ENCODE measurements around the gene RNU1-1.
"Not testable (repeated sequence)": the region's sequence is repeated elsewhere in the genome, so short reads cannot be mapped to it uniquely, and the experiment has no call there.

RNU1-1 gene

DNA sequence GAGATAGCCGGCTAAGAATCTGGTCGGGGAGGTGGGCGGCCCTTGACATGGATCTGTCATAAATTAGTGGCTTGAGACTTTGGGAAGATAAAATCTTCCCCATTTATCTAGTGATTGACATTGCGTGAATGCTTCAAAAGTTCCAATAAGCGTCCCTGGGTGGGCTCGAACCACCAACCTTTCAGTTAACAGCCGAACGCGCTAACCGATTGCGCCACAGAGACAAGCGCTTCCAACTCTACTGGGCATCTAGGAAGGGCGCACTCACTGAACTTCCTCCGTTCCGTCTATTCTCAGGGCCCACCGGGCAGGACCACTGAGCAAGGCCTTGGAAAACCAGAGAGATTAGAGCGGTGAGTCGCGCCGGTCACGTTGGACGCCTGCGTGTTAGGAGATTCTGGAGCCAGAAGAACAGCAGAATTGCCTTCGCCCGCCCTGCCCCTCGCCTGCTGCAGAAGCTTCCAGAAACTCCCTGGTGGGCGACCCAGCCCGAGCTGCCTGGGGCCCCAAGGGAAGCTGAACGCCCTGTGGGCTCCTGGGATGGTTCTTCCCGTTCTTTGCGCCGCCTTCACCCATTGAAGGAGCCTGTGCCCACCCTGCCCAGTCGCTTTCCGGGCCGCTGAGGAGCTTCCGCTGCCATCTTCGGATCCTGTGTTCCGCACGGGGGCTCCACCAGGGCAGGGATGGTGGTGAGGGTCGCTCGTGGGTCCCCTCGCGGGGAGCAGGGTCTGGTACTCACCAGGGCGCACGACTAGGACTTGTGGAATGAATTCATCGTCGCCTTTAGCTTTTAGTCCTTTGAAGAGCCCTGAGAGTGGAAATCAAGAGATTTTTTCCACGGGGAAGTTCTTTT is 6.6 kb upstream of the RNU1-1 start:
- DNase-seq, result not testable (repeated sequence)

- DNase-seq, result not testable (repeated sequence)
Measured at GRCh38 chr1:16519255-16519951, 5.3 kb upstream of the RNU1-1 start.

DNA sequence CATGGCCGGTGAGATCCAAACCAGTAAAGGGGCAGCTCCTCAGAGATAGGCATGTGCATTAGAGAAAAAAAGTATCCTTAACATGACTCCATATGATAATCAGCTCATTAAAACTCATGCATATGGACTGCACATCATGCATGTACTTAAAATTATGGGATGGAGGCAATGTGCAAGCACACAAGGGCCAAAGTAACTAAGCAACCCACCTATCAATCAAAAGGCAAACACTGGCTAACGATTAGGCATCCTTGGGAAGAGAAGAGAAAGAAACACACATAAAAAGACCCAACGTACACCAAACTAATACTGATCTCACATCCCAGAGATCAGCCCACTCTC is 4.8 kb upstream of the RNU1-1 start:
- DNase-seq, result not testable (repeated sequence)

DNA sequence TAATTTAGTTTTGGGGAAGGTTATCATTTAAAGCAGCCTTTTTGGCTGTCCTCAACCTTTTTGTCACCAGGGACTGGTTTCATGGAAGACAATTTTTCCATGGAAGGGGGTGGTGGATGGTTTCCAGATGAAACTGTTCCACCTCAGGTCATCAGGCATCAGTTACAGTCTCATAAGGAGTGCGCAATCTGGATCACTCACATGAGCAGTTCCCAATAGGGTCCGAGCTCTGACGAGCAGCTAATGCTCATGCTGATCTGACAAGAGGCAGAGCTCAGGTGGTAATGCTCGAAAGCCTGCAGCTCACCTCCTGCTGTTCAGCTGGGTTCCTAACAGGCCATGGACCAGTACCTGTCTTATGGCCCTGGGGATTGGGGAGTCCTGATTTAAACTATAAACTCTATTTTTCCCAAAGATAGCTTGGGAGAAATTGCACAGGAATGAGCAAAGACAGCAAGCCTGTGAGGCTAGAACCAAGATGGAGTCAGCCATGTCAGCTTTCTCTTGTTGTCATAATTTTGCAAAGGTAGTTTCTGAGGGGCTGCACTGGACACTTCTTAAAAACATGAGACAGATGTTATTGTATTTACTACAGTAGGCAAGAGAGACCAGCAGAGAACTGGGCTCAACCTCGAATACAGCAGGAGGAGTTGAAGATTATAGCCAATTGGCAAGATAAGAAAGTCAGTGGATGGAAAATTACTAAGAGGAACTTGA is 2.8 kb upstream of the RNU1-1 start:
- not testable (repeated sequence) for DNase-seq

GRCh38 chr1:16513412-16514106 is 526 bp downstream of the RNU1-1 start:
- DNase-seq, result peak; percentile 88

DNA sequence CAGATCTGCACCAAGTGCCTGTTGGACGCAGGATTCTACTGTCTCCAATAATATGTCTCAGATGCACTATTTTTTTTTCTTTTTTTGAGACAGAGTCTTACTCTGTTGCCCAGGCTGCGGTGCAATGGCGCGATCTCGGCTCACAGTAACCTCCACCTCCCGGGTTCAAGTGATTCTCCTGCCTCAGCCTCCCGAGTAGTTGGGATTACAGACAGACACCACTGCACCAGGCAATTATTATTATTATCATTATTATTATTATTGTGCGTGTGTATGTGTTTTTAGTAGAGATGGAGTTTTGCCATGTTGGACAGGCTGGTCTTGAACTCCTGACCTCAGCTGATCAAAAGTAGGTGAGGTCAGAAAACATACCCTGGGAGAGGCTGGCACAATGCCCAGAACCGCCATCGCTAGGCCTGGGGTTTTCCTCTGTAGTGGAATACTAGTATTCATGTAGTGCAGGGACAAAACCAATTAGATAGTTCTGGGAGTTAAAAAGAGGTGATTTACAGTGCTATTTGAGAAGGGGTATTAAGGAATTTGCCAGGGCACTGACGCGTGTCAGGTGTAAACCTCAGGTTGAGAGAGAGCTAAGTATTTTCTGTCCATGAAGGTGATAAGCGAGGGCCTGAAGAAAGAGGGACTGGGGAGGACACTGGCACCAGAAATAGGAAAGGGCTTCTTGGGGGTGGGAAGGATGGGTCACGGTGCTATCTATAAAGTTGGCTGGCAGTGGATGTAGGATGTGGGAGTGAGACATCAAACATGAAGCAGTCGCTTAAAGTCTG is 1.3 kb downstream of the RNU1-1 start:
- not testable (repeated sequence) for DNase-seq

DNA sequence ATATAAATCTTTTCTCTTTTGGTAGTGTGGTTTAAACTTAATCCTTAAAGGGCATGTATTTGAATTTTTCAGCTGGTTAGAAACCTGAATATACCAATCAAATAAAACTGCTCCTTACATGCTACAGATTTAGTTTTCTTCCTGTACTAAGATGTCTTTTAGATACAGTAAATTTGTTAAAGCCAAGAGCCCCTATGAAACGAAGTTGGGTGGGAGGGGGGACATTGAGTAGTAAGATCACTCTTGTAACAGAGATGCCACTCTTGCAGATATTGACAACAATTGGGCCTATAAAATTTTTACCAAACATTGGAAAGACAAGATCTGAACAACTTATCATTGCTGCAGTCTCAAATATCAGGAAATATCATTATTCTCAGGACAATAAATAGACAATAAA is 2.2 kb downstream of the RNU1-1 start:
- not testable (repeated sequence) for DNase-seq

DNA sequence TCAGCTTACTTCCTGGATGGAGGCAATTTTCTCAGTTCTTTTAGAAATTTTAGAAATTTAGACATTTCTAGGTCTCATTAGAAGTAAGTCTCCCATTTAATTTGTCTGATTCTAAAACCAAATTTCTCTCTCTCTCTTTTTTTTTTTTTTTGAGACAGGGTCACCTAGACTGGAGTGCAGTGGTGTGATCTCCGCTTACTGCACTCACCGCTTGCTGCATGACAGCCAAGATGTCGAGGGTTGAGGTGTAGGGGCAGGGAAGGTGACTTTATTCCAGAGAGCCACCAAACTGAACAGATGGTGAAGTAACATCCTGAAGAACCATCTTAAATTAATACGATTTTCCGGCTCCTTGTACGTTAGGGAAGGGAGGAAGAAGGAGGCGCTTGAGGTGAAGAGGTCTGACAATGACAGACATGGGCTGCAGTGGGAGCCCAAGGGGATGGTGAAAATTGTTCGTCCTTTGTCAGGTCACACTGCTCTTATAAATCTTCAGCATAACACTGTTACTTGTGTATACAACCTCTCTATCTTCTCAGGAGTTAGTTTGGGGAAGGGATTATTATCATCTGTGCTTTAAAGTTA is 5.1 kb downstream of the RNU1-1 start:
- DNase-seq, result not testable (repeated sequence)

DNA sequence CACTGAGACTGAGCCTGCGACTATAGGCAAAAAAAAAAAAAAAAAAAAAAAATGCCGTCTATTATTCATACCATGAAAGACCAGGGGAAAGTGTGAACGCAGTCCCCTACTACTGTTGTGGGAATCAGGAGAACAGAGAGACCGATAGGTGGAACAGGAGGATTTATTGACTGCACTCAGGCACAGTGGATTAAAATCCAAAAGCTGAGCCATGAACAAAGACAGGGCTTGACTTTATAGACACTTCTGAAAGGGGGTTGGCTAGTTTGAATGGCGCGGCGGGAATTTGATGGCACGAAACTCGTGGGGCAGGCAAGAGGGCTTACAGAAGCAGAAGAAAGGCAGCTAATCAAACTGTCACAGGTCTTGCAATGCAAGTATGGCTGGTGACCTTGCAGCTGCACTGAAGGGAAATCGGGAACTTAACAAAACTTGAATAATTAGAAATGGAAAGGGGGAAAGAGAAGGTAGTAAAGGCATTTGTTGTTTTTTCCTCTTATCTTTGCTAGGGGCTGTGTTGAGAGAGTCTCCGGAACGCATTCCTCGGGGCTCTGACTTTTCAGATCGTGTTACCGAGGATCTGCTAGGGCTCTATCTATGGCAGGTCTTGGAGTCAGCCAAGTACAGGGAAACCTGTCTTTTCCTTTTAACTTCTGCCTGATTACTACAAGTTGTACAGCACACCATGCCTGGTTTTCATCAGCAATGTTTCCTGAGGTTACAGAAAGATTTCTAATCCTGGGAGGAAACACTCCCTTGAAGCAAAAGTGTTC is 7.5 kb downstream of the RNU1-1 start:
- not testable (repeated sequence) for DNase-seq

DNA sequence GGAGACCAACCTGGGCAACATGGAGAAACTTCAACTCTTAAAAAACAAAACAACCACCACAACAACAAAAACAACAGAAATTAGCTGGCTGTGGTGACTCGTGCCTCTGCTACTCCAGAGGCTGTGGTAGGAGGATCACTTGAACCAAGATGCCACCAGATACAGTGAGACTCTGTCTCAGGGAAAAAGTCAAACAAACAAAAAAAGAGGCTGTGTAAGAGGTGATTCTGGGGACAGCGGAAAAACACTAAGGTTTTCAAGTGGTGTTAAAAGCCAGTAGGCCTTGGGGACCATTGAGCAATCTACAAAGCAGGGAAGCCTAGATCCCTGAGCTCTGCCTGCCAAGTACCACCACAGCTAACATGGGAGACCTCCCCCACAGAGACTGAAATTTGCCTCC is 8.2 kb downstream of the RNU1-1 start:
- DNase-seq, result not testable (repeated sequence)

DNA sequence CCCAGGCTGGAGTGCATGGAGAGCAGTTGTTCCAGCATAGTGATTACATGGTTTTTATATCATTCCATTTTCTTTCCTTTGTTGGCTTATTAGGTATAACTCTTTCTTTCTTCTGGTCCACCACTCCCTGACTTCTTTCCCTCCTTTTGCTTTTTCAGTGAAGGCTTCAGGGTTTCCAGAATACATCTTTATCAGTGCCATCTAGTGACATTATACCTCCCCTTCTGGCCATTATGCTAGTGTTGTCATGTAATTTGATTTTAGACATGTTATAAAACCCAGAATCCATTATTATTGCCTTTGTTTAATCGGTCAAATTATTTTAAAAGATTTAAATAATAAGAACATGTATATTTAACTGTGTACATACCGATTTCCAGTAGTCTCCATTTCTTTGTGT is 10.6 kb downstream of the RNU1-1 start:
- no peak for DNase-seq

DNA sequence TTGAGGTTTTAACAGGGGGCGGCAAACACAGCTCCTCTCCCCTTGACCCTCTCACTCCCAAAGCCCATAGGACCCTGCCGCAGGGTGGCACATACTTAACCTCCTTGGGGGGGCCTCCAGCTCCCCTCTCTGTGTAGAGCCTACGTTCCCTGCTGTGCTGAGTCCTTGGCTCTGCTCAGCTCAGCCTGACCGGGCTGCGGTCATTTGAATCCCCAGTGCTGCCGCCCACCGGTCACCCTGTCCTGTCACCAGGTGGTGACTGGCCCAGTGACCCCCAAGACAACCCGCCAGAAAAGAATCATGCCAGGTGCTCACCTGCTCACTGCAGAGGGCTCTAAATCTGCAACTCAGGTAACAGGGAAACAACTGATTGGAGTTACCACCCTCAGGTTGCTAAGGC is 12.6 kb downstream of the RNU1-1 start:
- not testable (repeated sequence) for DNase-seq

- DNase-seq, result not testable (repeated sequence)
Measured at GRCh38 chr1:16500975-16501374, 13.1 kb downstream of the RNU1-1 start.

GRCh38 chr1:16500466-16500865 is 13.6 kb downstream of the RNU1-1 start:
- not testable (repeated sequence) for DNase-seq

DNA sequence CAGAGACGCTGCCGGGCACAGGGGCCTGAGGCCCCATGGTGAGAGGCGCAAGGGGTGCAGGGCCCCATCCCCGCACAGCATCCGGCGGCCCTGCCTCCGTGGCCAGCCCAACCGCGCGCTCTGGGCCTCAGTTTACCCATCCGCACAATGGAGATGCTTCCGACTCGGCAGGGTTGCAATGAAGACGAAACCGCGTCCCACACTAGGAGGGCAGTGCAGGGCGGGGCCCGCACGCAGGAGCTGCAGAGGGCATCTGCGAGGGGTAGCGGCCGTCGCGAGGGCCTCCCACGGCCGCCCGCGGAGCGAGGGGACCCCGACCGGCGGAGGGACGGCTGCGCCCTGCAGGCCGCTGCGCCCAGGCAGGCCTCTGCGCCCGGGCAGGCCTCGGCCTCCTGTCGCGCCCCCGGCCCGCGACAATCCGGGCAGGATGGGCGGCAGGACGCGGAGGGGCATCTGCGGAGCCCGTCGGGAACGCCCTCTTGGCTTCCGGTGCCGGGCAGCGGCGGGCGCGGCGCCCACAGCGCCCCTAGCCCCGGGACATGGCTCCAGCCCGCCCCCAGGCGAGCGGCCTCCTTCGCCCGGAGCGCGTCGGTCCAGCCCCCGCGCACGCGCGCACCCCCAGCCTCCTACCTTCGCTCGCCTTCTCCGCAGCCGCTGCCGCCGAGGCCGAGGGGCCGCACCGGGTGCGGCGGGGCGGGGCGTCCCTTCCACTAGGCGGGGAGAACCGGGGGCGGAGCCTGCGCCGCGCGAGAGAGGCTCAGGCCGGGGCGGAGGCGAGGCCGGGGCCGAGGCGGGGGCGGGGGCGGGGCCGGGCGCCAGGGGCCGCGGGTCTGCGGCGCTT is 15.3 kb downstream of the RNU1-1 start:
- peak; percentile 17 for DNase-seq

DNA sequence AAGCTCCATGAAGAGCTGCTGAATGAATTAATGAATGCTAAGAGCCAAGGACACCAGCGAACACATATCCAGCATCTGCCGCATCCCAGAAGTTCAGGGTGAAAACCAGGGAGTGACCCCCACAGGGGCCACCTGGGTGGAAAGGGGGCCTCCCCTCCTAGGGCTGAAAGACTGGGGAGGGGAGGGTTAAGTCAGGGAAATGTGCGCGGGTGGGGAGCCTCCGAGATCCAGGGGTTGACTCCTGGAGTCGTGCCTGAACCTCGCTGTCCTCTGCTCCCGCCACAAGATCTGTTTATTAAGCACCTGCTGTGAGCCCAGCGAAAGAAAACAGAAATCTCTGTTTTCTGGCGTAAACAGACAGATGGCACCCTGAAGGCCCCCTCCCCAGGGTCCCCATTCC is 16.0 kb downstream of the RNU1-1 start:
- DNase-seq, result not testable (repeated sequence)

DNA sequence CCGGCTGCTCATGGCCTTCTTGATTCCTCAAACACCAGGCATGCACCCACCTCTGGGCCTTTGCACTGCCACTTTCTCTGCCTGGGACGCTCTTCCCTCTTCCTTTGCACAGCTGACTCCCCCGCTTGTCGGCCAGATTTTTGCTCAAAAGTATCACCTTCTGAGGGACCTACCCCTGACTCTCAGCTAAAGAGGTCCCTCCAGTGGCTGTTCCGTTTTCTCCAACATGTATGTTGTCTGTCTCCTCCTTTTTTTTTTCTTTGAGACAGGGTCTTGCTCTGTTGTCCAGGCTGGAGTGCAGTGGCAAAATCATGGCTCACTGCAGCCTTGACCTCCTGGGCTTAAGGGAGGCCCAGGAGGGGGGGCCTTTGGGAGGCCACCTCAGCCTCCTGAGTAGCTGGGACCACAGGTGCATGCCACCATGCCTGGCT is 16.6 kb downstream of the RNU1-1 start:
- DNase-seq, result not testable (repeated sequence)

- not testable (repeated sequence) for DNase-seq
Measured at GRCh38 chr1:16493731-16494130, 20.4 kb downstream of the RNU1-1 start.

DNA sequence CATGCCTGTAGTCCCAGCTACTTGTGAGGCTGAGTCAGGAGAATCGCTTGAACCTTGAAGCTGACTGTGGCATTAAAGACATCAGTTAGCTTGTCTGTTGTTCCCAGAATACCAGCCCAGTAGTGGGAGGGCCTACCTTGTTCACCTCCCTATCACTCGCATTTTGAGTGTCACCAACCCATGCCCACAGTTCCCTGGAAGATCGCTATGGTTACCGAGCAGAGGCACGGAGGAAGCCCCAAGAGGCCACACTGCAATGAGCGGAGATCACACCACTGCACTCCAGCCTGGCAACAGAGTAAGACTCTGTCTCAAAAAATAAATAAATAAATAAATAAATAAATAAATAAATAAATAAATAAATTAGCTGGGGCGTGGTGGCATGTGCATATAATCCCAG is 21.1 kb downstream of the RNU1-1 start:
- DNase-seq, result not testable (repeated sequence)
